Breast epithelium (tissue), 3 donors: Measurements from ENCODE around the gene SLC12A5.

Experiments used
- POLR2A ChIP-seq: fragments of 450-650 bp; IDR thresholded peaks from one replicate; pipeline ENCODE4 v1.6.1; 2016; ENCODE audit warnings: antibody characterized with exemption, mild to moderate bottlenecking, moderate library complexity
- POLR2AphosphoS5 ChIP-seq, 3 donors: sonication (generic); formaldehyde crosslinking; IDR thresholded peaks; one replicate each; pipeline ENCODE4 v1.6.1; 2017; ENCODE audit warnings: antibody characterized with exemption in 3 of 3
- TF ChIP-seq, protein P1 (sequence below), 3 donors: fragments of 450-650 bp; IDR thresholded peaks; one replicate each; pipeline ENCODE4 v1.5.1; 2016 to 2017; ENCODE audit warnings: antibody characterized with exemption in 3 of 3, mild to moderate bottlenecking in 3 of 3, moderate library complexity in 3 of 3

DNA sequence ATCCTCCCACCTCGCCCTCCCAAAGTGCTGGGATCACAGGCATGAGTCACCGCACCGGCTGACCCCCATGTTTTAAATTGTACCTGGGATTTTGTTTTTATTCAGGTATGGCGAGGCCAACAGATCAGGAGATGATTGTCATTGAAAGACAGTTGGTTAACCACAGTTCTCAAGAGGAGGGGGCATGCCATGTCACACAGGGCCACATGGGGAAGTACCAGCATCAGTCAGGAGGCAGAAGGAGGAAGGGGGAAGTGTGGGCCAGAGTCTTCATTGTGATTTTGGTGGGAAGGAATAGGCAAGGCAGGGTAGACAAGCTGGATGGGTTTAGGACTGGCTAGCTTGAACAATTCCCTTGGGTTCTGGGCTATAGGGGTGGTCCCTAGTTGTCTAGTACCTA lies 30.3 kb upstream of the SLC12A5 start:
- TF ChIP-seq, protein P1, sequence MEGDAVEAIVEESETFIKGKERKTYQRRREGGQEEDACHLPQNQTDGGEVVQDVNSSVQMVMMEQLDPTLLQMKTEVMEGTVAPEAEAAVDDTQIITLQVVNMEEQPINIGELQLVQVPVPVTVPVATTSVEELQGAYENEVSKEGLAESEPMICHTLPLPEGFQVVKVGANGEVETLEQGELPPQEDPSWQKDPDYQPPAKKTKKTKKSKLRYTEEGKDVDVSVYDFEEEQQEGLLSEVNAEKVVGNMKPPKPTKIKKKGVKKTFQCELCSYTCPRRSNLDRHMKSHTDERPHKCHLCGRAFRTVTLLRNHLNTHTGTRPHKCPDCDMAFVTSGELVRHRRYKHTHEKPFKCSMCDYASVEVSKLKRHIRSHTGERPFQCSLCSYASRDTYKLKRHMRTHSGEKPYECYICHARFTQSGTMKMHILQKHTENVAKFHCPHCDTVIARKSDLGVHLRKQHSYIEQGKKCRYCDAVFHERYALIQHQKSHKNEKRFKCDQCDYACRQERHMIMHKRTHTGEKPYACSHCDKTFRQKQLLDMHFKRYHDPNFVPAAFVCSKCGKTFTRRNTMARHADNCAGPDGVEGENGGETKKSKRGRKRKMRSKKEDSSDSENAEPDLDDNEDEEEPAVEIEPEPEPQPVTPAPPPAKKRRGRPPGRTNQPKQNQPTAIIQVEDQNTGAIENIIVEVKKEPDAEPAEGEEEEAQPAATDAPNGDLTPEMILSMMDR (IDR thresholded peaks at IDR 0.05) = no peak
- TF ChIP-seq POLR2A = no peak
- TF ChIP-seq POLR2AphosphoS5 (IDR thresholded peaks at IDR 0.05) = no peak
